Spinal cord (tissue), 10 donors: Measurements from ENCODE around the gene MTUS2. TPM values are rescaled to one million over a fixed set of nuclear protein-coding genes. Genes with fewer than 3 reads are reported as not detected.
"Not testable (repeated sequence)": the region's sequence is repeated elsewhere in the genome, so short reads cannot be mapped to it uniquely, and the experiment has no call there.

Experiments
- DNase-seq, 6 donors: peaks; one replicate each; pipeline versions ENCODE4 v3.0.0 to v3.0.0-alpha.2; 2013 to 2015; ENCODE audit warnings: low spot score in 6 of 6, low read depth in 4 of 6
- H3K27ac ChIP-seq: one replicate; pipeline ENCODE4 v1.5.1; 2013; ENCODE audit warnings: low read depth, low read length, control low read depth
- H3K27me3 ChIP-seq: one replicate; pipeline ENCODE4 v1.6.1; 2013; ENCODE audit warnings: low read length; ENCODE audit not compliant: control insufficient read depth, insufficient read depth
- H3K36me3 ChIP-seq: one replicate; pipeline ENCODE4 v1.6.1; 2013; ENCODE audit warnings: low read length; ENCODE audit not compliant: control insufficient read depth, insufficient read depth
- H3K4me1 ChIP-seq: one replicate; pipeline ENCODE4 v1.6.1; 2013; ENCODE audit warnings: low read length; ENCODE audit not compliant: control insufficient read depth, insufficient read depth
- H3K4me3 ChIP-seq: one replicate; pipeline ENCODE4 v1.5.1; 2013; ENCODE audit warnings: low read depth, low read length, control low read depth
- H3K9me3 ChIP-seq: one replicate; pipeline ENCODE4 v1.6.1; 2013; ENCODE audit warnings: low read length; ENCODE audit not compliant: control insufficient read depth, insufficient read depth
- WGBS: methylation state at CpG from one replicate; pipeline ENCODE4 v1.1.5; 2013; ENCODE audit warnings: missing lambda C conversion rate; ENCODE audit not compliant: insufficient coverage; 5-methylcytosine and 5-hydroxymethylcytosine counted together
- polyA plus RNA-seq, 2 donors: library from polyadenylated mRNA; unstranded; fragments of 120-200 nt; gene quantifications; one replicate each; pipeline ENCODE4 v1.2.1, GENCODE V29; 2013; ENCODE audit not compliant: insufficient read length in 2 of 2
- total RNA-seq, 2 donors: library from RNA; depleted of rRNA in 1 of 2; stranded (reverse); fragments of 120-200 nt in 1 of 2; fragments of >200 nt in 1 of 2; gene quantifications; one replicate each; pipeline versions ENCODE4 v1.2.3 to v1.2.4, GENCODE V29; 2013 to 2014
- donor health status: healthy.

MTUS2 gene
- total and polyA plus RNA-seq, 4 donors = 4.6 to 12.5 (median 10.1) TPM

- H3K4me3 ChIP-seq = no peak overlapping the region
- WGBS = 74% methylated on average over 3 of the region's 3 CpGs
- H3K27ac ChIP-seq = no peak overlapping the region
Measured at GRCh38 chr13:29386246-29386645, 566.1 kb downstream of the MTUS2 start.

GRCh38 chr13:29390598-29390997, 570.5 kb downstream of the MTUS2 start:
- H3K27ac ChIP-seq, H3K9me3 ChIP-seq, H3K4me3 ChIP-seq, DNase-seq, H3K4me1 ChIP-seq, H3K36me3 ChIP-seq, H3K27me3 ChIP-seq: not testable (repeated sequence)
- 97% methylated on average over 5 of the region's 9 CpGs for WGBS

More at GRCh38 chr13:29386246-29386645, 566.1 kb downstream of the MTUS2 start:
- H3K9me3 ChIP-seq = no peaks in the 10 kb centered on the region
- H3K27me3 ChIP-seq = no peaks in the 10 kb centered on the region
- no peak for DNase-seq
- no peaks in the 10 kb centered on the region for H3K4me1 ChIP-seq
- H3K36me3 ChIP-seq = no peaks in the 10 kb centered on the region

- no CpG with 5 or more reads among the region's 2 CpGs for WGBS
- Histone ChIP-seq H3K9me3 (no peaks in the 10 kb centered on the region), H3K36me3 (no peaks in the 10 kb centered on the region), H3K27me3 (no peaks in the 10 kb centered on the region), H3K4me1 (no peaks in the 10 kb centered on the region), H3K27ac (no peak overlapping the region), H3K4me3 (no peak overlapping the region)
- no peak for DNase-seq
Measured at GRCh38 chr13:29396446-29396845, 576.3 kb downstream of the MTUS2 start.

- Histone ChIP-seq H3K4me3 (no peak overlapping the region), H3K27ac (no peak overlapping the region), H3K27me3 (no peaks in the 10 kb centered on the region), H3K9me3 (no peaks in the 10 kb centered on the region), H3K36me3 (no peaks in the 10 kb centered on the region), H3K4me1 (no peaks in the 10 kb centered on the region)
- WGBS = 94% methylated on average over 3 of the region's 3 CpGs
- no peak for DNase-seq
Measured at GRCh38 chr13:29397265-29397664, 577.1 kb downstream of the MTUS2 start.

GRCh38 chr13:29402166-29402636, 582.1 kb downstream of the MTUS2 start:
- Histone ChIP-seq H3K4me1 (no peaks in the 10 kb centered on the region), H3K36me3 (no peaks in the 10 kb centered on the region), H3K4me3 (no peak overlapping the region), H3K27ac (no peak overlapping the region), H3K27me3 (no peaks in the 10 kb centered on the region), H3K9me3 (no peaks in the 10 kb centered on the region)
- 51% methylated on average over 2 of the region's 5 CpGs for WGBS
- DNase-seq = peak in 1 of 6 donors; percentile 40

- no peaks in the 10 kb centered on the region for H3K27me3 ChIP-seq
- DNase-seq = peak in 1 of 6 donors; percentile 73
- no peaks in the 10 kb centered on the region for H3K9me3 ChIP-seq
- no peak overlapping the region for H3K4me3 ChIP-seq
- no peaks in the 10 kb centered on the region for H3K36me3 ChIP-seq
- H3K4me1 ChIP-seq = no peaks in the 10 kb centered on the region
- no peak overlapping the region for H3K27ac ChIP-seq
- WGBS = 90% methylated on average over 2 of the region's 8 CpGs
Measured at GRCh38 chr13:29405401-29405800, 585.3 kb downstream of the MTUS2 start.

- no CpG with 5 or more reads among the region's 2 CpGs for WGBS
- no peaks in the 10 kb centered on the region for H3K36me3 ChIP-seq
- no peaks in the 10 kb centered on the region for H3K4me1 ChIP-seq
- no peak overlapping the region for H3K4me3 ChIP-seq
- no peaks in the 10 kb centered on the region for H3K27me3 ChIP-seq
- H3K9me3 ChIP-seq = no peaks in the 10 kb centered on the region
- DNase-seq = no peak
- no peak overlapping the region for H3K27ac ChIP-seq
Measured at GRCh38 chr13:29411481-29411880, 591.3 kb downstream of the MTUS2 start.

GRCh38 chr13:29418026-29418425, 597.9 kb downstream of the MTUS2 start:
- 94% methylated on average over 2 of the region's 3 CpGs for WGBS
- Histone ChIP-seq H3K36me3 (no peaks in the 10 kb centered on the region), H3K9me3 (no peaks in the 10 kb centered on the region), H3K27me3 (no peaks in the 10 kb centered on the region), H3K4me3 (no peak overlapping the region), H3K27ac (no peak overlapping the region), H3K4me1 (no peaks in the 10 kb centered on the region)
- no peak for DNase-seq

- Histone ChIP-seq H3K27ac (no peak overlapping the region), H3K4me3 (no peak overlapping the region), H3K27me3 (no peaks in the 10 kb centered on the region), H3K9me3 (no peaks in the 10 kb centered on the region), H3K36me3 (no peaks in the 10 kb centered on the region), H3K4me1 (no peaks in the 10 kb centered on the region)
- peak in 1 of 6 donors; percentile 68 for DNase-seq
- WGBS = no CpG with 5 or more reads among the region's 3 CpGs
Measured at GRCh38 chr13:29421118-29421517, 601.0 kb downstream of the MTUS2 start.

GRCh38 chr13:29422015-29422414, 601.9 kb downstream of the MTUS2 start:
- Histone ChIP-seq H3K4me3 (no peak overlapping the region), H3K9me3 (no peaks in the 10 kb centered on the region), H3K36me3 (no peaks in the 10 kb centered on the region), H3K4me1 (no peaks in the 10 kb centered on the region), H3K27ac (no peak overlapping the region), H3K27me3 (no peaks in the 10 kb centered on the region)
- WGBS = no CpG with 5 or more reads among the region's 5 CpGs
- DNase-seq = no peak
